HG03457 (cell line): ENCODE measurements around the gene EARS2.
A peak's percentile ranks its signal among the peaks of the same experiment; 100 is the strongest.

Experiments used
- ATAC-seq: cut with Tn5 transposase; IDR thresholded peaks from one replicate; pipeline ENCODE4 v1.9.1; 2021; ENCODE audit warnings: moderate number of reproducible peaks; ENCODE audit not compliant: unreplicated experiment

EARS2 gene

DNA sequence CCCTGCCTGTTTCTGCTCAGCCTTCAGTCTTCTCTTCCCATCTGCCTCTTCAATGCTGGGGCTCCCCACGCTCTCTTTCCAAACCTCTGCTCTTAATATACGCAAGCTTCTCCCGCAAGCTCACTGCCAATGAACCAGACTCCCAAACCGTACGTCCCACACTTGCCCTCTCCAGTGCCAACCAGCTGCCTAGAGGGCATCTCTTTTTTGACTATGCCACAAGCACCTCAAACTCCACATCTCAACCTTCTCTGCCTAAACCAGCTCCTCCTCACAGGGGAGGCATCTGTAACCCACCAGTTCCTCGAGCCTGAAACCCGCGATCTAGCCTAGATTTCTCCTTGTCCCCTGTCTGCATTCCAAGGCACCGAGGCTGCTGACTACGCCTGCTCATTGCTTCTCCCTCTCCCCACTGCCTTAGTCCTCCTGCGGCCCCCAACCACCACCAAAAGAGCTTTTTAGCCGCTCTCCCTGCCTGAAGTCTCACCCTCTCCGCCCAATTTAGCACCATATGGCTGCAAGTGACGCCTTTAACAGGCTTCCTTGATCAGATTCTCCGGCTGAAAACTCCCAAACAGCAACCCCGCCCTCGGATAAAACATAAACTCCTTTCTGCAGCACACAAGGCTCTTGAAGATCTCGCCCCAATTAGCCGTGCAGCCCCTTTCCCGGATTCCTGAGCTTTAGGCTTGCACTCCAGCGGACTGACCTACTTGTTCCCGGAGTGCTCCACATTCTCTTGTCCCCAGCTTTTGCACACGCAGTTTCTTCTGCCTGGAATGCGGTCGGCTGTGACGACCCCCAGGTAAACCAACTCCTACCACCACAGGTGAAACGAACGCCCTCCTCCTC lies 48.3 kb downstream of the EARS2 start:
- no peak for ATAC-seq

DNA sequence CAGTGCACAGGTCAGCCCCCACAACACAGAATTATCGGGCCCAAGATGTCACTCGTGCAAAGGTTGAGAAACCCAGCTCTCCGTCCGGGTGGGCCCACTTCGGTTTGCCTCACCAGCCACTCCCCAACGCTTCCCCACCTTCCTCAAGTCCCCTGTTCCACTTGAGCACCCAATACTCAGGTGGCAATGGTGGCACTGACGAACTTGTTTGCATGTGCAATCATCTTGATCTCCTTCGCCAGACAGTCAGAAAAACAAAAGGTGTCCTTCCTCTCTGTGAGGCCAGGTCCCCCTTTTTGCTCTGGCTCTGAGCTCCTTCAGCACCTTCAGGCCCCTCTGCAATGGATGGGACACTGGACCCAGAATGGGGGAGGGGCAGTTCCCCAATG lies 50.5 kb downstream of the EARS2 start:
- ATAC-seq, result no peak

DNA sequence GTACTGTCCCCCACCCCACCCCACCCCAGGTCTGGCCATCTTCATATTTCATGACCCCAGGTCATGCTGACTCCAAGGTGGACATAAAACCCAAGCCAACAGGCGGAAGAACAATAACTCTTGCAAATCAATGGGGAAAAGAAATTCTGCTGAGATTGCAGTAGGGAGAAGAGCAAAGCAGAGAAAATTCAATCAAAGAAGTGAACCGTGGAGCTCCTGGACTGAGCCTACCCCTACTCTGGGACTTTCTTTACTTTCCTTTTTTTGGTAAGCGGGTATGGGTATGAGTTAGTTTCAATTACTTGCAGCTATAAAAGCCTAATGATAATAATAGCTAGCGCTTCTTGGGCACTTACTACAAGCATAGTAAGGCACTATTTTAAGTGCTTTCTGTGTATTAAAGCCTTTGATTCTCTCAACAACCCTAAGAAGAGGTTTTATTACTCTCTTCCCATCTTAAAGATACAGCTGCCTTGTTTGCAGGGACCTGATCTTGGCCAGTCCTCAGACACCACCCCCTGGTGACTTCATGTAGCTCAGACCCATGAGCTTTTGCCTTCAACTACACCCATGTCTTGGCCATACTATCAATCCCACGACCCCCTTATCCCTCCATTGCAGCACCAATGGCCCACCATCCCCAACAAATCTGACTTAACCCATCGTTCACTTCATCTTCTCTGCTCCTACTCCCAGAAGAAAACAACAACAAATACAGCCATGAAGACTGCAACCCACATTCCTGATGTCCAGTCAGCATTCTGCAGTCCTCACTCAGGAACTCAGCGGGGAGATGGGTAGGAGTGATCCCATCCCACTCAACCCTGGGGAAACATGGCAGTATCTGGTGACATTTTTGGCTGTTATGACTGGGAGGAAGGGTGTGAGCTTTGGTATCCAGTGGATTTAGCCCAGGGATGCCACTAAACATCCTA lies 51.2 kb downstream of the EARS2 start:
- no peak for ATAC-seq

DNA sequence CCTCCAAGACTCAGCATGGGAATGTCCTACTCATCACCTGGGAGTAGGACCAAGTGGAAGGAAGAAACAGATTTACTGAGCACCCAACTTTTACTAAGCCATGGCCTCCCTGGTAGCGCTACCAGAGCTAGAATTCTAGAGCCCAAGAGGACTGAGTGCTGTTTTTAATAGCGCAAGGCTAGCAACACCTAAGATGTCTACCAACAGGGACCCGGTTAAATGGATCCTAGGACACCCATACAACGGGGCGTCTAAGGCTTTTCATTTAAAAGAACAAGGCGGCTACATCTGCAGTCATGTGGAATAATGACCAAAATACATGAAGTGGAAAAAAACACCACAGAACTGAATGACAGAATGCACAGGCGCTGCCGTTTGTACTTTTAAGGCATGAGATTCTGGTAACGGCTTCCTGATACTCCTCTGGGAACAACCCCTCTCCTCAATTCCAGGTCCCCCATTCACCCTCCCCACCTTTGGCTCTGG lies 51.9 kb downstream of the EARS2 start:
- no peak for ATAC-seq

DNA sequence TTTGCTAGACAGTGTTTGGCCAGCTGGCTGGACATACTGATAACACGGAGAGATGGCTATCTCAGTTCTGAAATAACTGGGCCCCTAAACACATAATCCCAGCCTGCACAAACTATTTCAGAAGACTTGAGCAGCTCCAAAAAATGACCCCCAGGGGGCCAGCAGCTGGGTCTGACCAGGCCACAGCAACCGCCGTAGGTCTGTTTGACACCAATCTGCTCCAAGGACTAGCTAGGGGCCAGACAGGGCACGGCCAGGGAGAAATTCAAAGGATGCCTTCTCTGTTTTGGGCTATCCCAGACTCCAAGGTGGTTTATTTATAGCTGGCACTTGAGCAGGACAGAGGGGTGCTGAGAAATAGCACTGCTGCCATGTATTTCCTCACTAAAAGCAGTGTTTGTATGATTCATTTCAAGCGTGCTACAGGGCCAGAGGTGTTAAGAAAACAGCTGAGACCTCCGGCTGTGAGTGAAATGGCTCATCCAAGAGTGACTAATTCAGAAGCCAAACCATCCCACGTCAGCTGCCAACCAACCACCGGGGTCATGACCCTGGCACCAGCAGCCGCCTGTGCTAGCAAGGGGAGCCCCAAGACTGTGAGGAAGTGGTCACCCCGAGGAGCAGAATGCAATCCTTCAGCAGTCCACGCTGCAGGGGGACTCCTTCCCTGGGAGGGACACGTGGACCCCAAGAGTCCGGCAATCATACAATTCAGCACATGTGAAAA lies 52.5 kb downstream of the EARS2 start:
- ATAC-seq, result peak; percentile 53

DNA sequence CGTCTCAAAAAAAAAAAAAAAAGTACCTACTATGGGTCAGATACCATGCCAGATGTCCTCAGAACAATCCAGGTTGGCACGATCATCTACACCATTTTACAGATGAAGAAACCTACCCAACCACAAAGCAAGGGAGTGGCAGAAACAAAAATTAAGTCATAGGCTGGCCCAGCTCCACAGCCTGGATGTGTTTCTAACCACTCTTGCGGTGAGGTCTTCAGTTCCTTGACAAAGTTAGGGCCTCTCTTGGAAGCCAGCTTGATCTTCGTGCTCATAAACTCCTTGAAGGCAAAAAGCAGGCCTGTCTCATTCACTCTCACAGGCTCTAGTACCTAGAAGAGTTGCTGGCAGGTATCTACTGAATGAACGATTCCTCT lies 53.1 kb downstream of the EARS2 start:
- no peak for ATAC-seq

DNA sequence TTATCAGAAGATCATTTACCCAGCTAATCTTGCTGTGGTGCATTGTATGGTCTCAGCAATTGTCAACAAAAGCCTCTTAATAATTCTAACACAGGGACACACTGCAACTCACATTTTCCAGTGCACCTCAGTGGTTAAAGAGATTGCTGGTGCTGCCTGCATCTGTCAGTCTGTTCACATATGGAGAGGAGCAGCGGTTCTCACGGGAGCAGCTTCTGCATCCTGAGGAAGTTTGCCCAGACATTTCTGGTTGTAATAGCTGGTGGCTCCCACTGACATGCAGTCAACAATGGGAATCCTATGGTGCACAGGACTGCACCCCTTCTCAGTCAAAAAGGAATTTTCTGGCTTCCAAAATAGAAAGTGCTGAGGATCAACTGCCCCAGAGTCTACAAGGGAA lies 54.7 kb downstream of the EARS2 start:
- no peak for ATAC-seq

DNA sequence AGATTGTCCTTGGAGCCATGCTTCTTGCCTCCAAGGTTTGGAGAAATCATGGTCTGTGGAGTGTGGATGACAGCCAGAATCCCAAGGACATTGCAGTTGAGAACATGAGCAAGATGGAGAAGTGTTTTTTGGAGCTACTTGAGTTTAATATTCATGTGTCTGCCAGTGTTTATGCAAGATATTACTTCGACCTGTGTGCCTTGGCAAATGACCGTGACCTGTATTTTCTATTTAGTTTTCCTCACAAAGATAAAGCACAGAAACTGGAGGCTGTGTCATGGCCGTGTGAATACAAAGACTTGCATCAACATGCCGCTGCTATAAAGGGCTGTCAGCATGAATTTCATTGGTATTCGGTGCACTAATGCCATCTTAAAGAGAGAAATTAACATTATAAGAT lies 55.9 kb downstream of the EARS2 start:
- ATAC-seq, result no peak

DNA sequence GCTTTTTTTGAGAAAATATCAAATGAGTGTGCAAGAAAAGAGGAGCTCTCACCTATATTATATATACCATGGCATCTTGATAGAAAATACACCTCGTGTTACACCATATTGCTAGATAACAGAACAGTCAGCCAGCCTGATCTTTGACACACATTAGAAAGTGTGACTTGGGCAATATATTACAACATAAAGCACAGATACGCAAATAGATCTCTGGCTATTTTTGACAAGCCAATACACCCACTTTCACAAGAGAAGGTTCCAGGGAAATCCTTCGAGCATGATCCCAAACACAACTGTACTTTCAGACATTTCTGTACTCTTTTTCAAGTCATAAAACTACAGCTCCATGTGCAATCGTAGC lies 56.3 kb downstream of the EARS2 start:
- no peak for ATAC-seq

DNA sequence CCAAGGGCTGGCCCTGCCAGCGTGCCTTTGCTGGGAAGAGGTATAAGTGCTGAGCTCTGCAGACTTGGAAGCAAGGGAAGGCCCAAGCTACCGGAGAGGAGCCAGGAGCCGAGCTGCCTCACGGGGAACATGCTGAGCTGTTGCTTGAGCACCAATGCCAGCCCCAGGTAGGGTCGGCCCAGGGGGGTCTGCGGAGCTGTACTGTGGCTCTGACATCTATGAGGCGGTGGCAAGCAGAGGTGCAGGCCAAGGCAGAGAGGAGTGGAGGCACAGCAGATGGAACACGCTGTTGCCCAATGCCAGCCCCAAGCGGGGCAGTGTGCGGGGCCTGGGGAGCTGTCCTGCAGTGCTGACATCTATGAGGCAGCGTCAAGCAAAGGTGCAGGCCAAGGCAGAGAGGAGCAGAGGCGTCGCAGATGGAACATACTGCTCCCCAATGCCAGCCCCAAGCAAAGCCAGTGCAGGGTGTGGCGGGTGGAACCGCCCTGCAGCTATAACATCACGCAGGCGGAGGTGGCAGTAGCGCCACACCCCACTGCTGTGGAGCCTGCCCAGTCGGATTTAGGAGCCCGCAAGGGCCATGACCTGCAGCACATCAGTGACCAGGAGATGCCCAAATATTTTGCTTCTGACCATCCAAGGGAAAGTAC lies 56.8 kb downstream of the EARS2 start:
- ATAC-seq, result no peak

DNA sequence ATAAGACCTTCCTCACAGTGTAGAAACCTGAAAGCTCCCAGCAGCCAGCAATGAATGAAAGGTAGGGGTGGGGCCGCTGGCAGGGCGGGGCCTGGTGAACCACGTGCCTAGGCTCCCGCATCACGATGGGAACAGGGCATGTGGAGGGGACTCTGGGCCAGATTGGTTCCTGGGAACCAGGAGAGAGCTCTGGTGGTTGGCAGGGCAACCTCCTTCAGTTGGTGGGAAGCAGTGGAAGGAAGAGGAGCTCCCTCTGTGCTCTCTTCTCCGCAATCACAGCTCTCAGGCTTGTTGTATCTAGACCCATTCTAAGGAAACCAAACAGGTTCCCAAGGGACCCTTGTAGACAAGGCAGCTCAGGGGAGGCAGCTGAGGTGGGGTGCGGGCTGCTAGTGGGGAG lies 57.3 kb downstream of the EARS2 start:
- no peak for ATAC-seq

DNA sequence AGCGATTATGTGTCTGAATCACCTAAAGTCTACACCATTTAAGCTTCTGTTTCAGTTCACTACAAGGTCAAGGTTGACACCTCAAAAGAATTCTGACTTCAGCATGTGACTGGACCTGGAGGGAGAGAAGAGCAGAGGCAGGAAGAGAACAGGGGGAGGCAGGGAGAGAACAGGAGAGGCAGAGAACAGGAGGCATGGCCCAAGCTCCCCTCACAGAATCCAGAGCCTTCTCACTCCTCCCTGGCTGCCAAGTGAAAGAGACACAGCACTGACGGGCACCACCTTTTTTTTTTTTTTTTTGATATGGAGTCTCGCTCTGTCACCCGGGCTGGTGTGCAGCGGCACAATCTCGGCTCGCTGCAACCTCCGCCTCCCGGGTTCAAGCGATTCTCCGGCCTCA lies 58.3 kb downstream of the EARS2 start:
- ATAC-seq, result no peak

DNA sequence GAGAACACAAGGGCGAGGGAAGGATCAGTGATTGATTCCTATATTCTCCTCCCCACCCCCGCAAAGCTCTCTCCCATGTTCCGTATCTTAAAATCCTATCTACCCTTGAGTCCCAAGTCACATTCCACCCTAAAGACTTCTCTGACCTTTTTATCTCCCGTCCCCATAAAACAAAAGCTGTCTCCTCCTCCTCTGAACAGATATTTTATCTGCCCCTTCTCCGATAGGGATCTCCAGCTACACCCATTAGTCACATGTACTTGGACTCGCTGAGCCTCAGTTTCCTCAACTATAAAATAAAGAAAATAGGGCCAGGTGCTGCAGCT lies 59.6 kb downstream of the EARS2 start:
- no peak for ATAC-seq

DNA sequence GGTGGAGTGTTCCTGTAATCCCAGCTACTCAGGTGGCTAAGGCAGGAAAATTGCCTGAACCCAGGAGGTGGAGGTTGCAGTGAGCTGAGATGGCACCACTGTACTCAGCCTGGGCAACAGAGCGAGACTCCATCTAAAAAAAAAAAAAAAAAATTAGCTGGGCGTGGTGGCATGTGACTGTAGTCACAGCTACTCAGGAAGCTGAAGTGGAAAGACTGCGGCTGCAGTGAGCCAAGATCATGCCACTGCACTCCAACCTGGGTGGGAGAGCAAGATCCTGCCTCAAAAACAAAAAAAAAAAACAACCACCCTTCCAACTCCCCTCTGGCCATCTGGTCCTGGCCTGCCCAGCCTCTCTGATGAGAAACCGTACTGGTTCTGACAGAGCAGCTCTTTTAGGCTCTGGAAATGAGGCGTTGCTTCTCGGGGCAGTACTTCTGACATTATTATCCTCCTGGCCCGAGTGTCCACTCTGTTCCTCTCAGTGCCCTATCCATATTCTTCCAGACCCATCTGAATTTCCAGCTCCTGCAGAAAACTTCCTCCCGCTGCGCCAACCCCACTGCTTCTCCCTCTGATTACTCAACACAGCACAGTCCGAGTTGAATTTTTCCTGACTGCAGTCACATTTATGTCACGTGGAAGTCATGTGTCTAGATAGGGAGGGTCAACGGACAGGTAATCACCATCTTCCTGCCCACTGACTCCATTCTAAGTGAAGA lies 60.2 kb downstream of the EARS2 start:
- no peak for ATAC-seq

DNA sequence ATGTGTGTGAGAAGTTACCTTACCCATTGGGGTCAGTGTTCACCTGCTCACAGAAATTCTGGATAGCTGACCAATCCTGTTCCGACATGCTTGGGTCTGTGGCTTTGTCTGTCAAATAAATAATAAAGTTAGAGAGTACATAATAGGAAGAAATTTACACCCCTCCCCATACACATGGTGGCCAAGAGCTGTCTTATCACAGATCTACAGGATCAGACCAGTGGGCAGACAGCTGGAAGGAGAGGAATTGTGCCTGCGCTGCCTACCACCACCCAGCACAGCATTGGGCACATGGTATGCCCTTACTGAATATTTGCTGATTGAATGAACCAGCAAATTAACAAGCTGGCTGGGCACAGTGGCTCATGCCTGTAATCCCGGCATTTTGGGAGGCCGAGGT lies 61.5 kb downstream of the EARS2 start:
- ATAC-seq, result no peak

DNA sequence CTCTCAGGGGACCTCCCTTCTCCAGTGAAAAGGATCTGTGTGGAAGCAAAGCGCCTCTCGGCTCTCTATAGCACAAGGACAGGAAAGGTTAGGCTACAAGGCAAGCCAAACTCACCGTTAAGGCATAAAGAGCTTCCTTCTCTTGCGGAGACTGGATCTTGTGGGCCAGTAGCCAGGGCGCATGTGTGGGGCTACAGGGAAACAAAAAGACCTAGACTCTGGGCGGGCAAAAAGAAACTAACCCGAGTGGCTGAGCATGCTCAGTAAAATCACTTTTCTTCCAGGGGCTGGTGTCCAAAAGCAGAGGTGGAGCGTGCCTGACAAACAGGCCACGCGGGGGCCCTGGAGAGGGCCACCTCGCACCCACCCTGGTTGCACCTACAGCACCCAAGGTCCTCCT lies 63.0 kb downstream of the EARS2 start:
- no peak for ATAC-seq

DNA sequence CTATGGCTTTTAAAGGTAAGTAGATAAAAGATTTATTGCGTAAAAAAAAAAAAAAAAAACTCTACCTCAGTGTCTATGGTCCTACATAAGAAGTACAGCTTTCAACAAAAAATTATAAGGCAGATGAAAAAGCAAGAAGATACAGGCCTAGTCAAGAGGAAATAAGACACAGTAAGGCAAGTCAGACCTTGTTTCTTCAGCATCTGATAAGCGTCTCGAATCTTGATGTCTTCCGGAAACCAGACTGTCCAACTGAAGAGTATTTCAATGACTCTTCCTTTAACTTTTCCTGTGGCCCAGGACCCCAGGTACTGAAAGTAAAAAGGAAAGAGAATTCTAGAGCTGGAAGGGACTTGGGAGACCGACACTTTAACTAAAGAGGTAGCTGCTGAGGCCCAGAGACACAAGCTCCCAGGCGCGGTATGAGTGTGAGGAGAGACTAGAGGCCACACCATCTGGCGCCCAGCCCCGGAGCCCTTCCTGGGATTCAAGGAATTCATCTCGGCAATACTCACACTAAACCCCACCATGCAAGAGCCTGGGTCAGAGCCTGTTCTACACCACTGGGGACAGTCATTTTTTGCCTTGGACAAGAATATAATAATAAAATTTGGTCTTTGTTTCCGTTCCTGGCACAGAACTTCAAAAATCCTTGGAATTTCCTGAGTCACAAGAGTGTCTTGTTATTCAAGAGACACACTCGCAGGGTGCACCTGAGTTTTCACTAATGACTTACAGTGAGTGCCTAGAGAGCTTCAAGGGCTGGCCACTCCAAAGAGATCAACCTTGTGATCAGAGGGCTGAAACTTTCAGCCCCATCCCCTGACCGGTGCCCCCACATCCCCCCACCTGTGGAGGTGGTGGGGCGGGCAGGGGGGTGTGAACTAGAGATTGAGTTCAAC lies 65.4 kb downstream of the EARS2 start:
- ATAC-seq, result no peak

DNA sequence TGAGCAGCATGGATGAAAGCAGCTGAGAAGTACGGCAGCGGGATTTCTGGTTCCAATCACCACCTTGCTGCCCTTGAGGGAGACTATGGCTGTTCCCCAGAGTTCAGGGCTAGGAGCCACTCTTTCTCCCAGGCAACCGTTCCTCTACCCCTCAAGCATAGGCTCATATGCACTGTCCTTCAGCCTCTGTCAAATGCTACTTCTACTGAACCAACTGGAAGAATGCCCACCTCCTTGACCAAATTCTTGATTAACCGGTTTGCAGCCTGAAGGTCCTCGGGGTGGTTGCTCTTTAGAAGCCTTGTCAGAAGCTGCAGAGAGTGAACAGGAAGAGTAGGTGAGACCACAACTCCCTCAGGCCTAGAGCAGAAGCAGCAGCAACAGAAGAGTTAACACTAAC lies 70.7 kb downstream of the EARS2 start:
- ATAC-seq, result no peak

DNA sequence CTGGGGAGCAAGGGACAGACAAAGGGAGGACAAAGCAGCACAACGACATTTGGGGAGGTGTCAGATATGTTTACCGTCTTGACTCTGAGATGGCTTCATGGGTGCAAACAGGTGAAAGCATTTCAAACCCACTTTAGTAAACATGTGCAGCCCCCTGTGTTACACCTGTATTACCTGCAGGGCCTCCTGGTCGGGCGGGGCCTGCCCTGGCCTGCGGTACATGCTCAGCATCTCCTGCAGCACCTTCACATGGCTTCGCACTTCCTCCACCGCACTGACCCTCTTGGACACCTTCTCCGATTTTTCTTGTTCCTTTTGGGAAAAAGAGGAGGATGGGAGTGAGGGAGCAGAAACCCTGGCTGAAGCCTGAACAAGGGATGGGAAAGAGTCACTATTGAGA lies 71.3 kb downstream of the EARS2 start:
- ATAC-seq, result no peak
